Skeletal muscle satellite cell (primary cell): ENCODE data around the gene WEE2. TPM values are rescaled to one million over a fixed set of nuclear protein-coding genes. Genes with fewer than 3 reads are reported as not detected.
"Not testable (repeated sequence)": the region's sequence is repeated elsewhere in the genome, so short reads cannot be mapped to it uniquely, and the experiment has no call there.

Experiments used
- H3K27me3 ChIP-seq: 2 replicates; pipeline ENCODE4 v1.7.0; 2013; ENCODE audit warnings: low read length; ENCODE audit not compliant: control insufficient read depth, insufficient read depth
- H3K36me3 ChIP-seq: 2 replicates; pipeline ENCODE4 v1.7.0; 2013; ENCODE audit warnings: mild to moderate bottlenecking, control low read depth, low read length; ENCODE audit not compliant: insufficient read depth
- H3K4me1 ChIP-seq: 2 replicates; pipeline ENCODE4 v1.7.0; 2013; ENCODE audit warnings: low read length; ENCODE audit not compliant: control insufficient read depth, insufficient read depth
- H3K4me2 ChIP-seq: 2 replicates; pipeline ENCODE4 v1.7.0; 2013; ENCODE audit warnings: mild to moderate bottlenecking, low read length
- H3K4me3 ChIP-seq: 2 replicates; pipeline ENCODE4 v1.7.0; 2013; ENCODE audit warnings: low read length
- H3K9ac ChIP-seq: 2 replicates; pipeline ENCODE4 v1.7.0; 2013; ENCODE audit warnings: mild to moderate bottlenecking, low read depth, low read length, moderate library complexity
- H3K9me3 ChIP-seq: replicated peaks from 2 replicates; pipeline ENCODE4 v1.7.0; 2013; ENCODE audit warnings: mild to moderate bottlenecking, control low read depth, low read length
- small RNA-seq: library from RNA; depleted of rRNA; stranded (forward); fragments of <200 nt; gene quantifications from one replicate; pipeline ENCODE3, GENCODE V24; 2012

Gene WEE2

GRCh38 chr7:141751904-141752303 is 43.8 kb downstream of the WEE2 start:
- H3K27me3 ChIP-seq, H3K9me3 ChIP-seq, H3K9ac ChIP-seq, H3K4me2 ChIP-seq, H3K4me3 ChIP-seq, H3K4me1 ChIP-seq: not testable (repeated sequence)
- H3K36me3 ChIP-seq, result peaks cover 69% of the 10 kb centered on the region

GRCh38 chr7:141752634-141753033 is 44.5 kb downstream of the WEE2 start:
- Histone ChIP-seq H3K4me2 (no peak overlapping the region), H3K4me3 (no peak overlapping the region), H3K27me3 (no peaks in the 10 kb centered on the region), H3K4me1 (no peaks in the 10 kb centered on the region), H3K36me3 (peaks cover 73% of the 10 kb centered on the region), H3K9me3 (peaks cover 3% of the 10 kb centered on the region), H3K9ac (no peak overlapping the region)

- Histone ChIP-seq H3K27me3 (no peaks in the 10 kb centered on the region), H3K4me2 (no peak overlapping the region), H3K4me1 (no peaks in the 10 kb centered on the region), H3K9me3 (peaks cover 3% of the 10 kb centered on the region), H3K4me3 (no peak overlapping the region), H3K9ac (no peak overlapping the region), H3K36me3 (peaks cover 60% of the 10 kb centered on the region)
Measured at GRCh38 chr7:141754939-141755338, 46.8 kb downstream of the WEE2 start.

GRCh38 chr7:141763797-141764196 is 55.6 kb downstream of the WEE2 start, which contains the start of gene TAS2R3:
TSS of gene TAS2R3 (plus strand) at chr7:141764097. CDS start at chr7:141764159, 62 bp downstream.
- Histone ChIP-seq H3K9ac (no peak within 1 kb of the TSS), H3K4me3 (no peak within 1 kb of the TSS), H3K27me3 (no peaks in the 10 kb centered on the region), H3K4me1 (no peaks in the 10 kb centered on the region), H3K9me3 (no peaks in the 10 kb centered on the region), H3K36me3 (peaks cover 33% of the 10 kb centered on the region), H3K4me2 (no peak within 1 kb of the TSS)

- not testable (repeated sequence) for H3K9me3 ChIP-seq, H3K4me2 ChIP-seq, H3K9ac ChIP-seq, H3K4me1 ChIP-seq, H3K27me3 ChIP-seq, H3K36me3 ChIP-seq, H3K4me3 ChIP-seq
Measured at GRCh38 chr7:141770083-141770583, 62.0 kb downstream of the WEE2 start.

GRCh38 chr7:141776374-141776773 is 68.2 kb downstream of the WEE2 start, which contains the start of gene TAS2R4:
TSS of gene TAS2R4 (plus strand) at chr7:141776674. CDS start at chr7:141778489, 1,815 bp downstream.
- Histone ChIP-seq H3K36me3 (peaks cover 5% of the 10 kb centered on the region), H3K27me3 (no peaks in the 10 kb centered on the region), H3K9ac (no peak within 1 kb of the TSS), H3K4me3 (no peak within 1 kb of the TSS), H3K4me2 (no peak within 1 kb of the TSS), H3K9me3 (no peaks in the 10 kb centered on the region), H3K4me1 (no peaks in the 10 kb centered on the region)

Small RNA genes within 50 kb of the gene (small RNA-seq; reads per million reads assigned to genes)
- gene RNU1-82P, result not detected
